ENCODE results near the gene RALY. TPM values are rescaled to one million over a fixed set of nuclear protein-coding genes. Genes with fewer than 3 reads are reported as not detected.

Gene RALY
- total RNA-seq, 2 donors from 2014 or later = 74.2 to 86.4 TPM

DNA sequence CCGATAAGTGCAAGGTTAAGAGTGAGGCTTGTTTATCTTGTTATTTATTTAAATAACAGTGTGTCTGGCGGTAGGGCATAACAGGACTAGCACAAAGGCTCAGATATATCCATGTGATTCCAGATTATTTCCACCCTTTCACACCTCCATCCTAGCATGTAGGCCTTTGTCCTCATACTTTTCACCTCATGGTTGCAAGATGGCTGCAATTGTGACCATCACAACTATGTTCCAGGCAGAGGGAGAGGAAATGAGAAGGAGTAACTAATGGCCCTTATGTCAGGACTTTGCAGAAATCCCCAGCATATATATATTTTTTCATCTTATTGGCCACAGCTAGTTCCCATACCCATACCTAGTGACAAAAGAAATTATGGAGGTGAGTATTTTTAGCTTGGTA, 23.5 kb upstream of the RALY start:
- Histone ChIP-seq H3K27ac (no peak overlapping the region), H3K4me1 (no peaks in the 10 kb centered on the region)

DNA sequence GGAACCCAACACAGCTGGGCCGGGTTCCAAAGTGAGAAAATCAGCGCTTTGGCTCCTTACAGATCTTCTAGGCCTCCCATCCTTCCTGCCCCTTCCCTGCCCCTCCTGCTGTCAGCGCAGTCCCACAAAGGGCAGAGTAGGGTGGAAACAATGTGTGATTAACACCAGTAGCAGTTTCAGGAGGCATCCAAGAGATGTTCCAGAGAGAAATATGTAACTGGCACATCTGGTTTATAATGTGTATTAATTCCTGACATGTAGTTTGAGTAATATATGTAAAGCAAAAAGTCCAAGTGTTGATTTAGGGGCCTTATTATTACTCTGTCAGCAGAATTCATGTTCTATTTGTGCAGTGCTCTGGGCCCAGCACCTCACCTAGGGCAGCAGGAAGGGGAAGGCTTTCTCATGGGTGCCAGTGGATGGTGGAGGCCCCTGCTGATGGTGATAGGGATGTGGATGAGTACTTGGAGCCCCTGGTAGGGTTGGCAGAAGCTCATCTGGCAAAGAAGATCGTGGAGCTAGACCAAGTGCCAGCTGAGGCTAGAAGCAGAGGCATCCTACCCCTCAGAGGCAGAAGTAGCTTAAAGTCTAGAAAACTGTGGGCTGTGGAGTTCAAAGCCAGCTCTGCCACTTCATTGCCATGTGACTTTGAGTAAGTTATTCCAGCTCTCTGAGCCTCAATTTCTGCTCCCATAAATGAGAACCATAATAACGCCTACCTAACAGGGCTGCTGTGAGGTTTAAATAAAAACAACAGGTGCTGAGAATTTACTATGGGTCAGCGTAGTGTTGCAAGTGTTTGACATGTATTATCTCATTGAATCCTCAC, 22.4 kb upstream of the RALY start:
- H3K27ac ChIP-seq = no peak overlapping the region
- TF ChIP-seq, protein P1, sequence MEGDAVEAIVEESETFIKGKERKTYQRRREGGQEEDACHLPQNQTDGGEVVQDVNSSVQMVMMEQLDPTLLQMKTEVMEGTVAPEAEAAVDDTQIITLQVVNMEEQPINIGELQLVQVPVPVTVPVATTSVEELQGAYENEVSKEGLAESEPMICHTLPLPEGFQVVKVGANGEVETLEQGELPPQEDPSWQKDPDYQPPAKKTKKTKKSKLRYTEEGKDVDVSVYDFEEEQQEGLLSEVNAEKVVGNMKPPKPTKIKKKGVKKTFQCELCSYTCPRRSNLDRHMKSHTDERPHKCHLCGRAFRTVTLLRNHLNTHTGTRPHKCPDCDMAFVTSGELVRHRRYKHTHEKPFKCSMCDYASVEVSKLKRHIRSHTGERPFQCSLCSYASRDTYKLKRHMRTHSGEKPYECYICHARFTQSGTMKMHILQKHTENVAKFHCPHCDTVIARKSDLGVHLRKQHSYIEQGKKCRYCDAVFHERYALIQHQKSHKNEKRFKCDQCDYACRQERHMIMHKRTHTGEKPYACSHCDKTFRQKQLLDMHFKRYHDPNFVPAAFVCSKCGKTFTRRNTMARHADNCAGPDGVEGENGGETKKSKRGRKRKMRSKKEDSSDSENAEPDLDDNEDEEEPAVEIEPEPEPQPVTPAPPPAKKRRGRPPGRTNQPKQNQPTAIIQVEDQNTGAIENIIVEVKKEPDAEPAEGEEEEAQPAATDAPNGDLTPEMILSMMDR (IDR thresholded peaks at IDR 0.05) = no peak
- no peak overlapping the region for H3K4me3 ChIP-seq
- H3K9me3 ChIP-seq = no peaks in the 10 kb centered on the region
- no peaks in the 10 kb centered on the region for H3K27me3 ChIP-seq
- no peaks in the 10 kb centered on the region for H3K4me1 ChIP-seq
- no peak for DNase-seq (ENCODE audit: low spot score)
- H3K36me3 ChIP-seq = no peaks in the 10 kb centered on the region

More for the DNA sequence above, 23.5 kb upstream of the RALY start:
- no peak overlapping the region for H3K4me3 ChIP-seq
- H3K36me3 ChIP-seq = no peaks in the 10 kb centered on the region
- TF ChIP-seq, protein P1 (IDR thresholded peaks at IDR 0.05) = no peak
- no peak for DNase-seq (ENCODE audit: low spot score)
- H3K9me3 ChIP-seq = no peaks in the 10 kb centered on the region
- H3K27me3 ChIP-seq = no peaks in the 10 kb centered on the region

DNA sequence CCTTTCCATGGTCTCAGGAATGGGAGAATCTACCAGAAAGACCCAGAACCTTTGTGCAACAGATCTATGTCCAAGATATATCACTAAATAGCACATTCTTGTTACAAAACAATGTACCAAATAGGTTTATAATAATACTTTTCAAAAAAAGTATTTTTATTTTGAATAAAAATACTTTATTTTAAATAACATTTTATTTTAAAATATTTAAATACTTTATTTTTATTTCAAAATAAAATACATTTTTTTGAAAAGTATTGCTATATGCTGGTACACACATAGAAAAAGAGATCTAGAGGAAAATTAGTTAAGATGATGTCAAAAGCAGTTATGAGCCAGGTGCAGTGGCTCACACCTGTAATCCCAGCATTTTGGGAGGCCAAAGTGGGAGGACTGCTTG, 16.8 kb upstream of the RALY start:
- no peaks in the 10 kb centered on the region for H3K4me1 ChIP-seq
- DNase-seq (ENCODE audit: low spot score) = no peak
- H3K4me3 ChIP-seq = no peak overlapping the region
- H3K27me3 ChIP-seq = no peaks in the 10 kb centered on the region
- peaks cover 0 to 4% of the 10 kb centered on the region in 2 donors for H3K9me3 ChIP-seq
- TF ChIP-seq, protein P1 (IDR thresholded peaks at IDR 0.05) = no peak
- no peak overlapping the region for H3K27ac ChIP-seq
- H3K36me3 ChIP-seq = no peaks in the 10 kb centered on the region

DNA sequence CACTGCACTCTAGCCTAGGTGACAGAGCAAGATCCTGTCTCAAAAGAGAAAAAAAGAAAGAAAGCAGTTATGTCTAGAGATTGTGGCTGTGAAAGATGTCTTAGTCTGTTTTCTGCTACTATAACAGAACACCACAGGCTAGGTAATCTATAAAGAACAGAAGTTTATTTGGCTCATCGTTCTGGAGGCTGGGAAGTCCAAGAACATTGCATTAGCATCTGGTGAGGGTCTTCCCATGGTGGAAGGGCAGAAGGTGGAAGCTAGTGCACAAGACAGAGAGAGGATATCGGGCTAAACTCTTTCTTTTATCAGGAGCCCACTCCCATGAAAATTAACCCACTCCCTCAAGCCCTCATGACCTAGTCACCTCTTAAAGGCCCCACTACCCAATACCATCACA, 16.2 kb upstream of the RALY start:
- peaks cover 0 to 4% of the 10 kb centered on the region in 2 donors for H3K9me3 ChIP-seq
- no peaks in the 10 kb centered on the region for H3K4me1 ChIP-seq
- no peaks in the 10 kb centered on the region for H3K27me3 ChIP-seq
- no peak overlapping the region for H3K27ac ChIP-seq
- H3K4me3 ChIP-seq = no peak overlapping the region
- TF ChIP-seq, protein P1 (IDR thresholded peaks at IDR 0.05) = no peak
- no peaks in the 10 kb centered on the region for H3K36me3 ChIP-seq
- no peak for DNase-seq (ENCODE audit: low spot score)

DNA sequence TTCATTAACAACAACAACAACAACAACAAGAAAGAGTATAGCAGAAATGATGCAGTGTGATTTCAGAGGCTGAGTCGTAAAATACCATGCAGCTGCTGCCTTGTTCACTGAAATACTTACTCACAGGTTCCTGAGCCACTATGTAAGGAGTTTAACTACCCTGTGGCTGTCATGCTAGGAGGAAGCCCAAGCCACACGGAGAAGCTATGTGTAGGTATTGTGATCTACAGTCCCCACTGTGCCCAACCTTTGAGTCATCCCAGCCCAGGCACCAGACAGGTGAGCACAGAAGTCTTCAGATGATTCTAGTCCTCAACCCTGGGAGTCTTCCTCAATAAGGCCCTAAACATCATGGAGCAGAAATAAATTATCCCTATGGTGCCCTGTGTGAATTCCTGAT, 14.6 kb upstream of the RALY start:
- DNase-seq (ENCODE audit: low spot score) = no peak
- H3K27me3 ChIP-seq = no peaks in the 10 kb centered on the region
- no peak overlapping the region for H3K27ac ChIP-seq
- no peaks in the 10 kb centered on the region for H3K36me3 ChIP-seq
- H3K4me1 ChIP-seq = no peaks in the 10 kb centered on the region
- H3K4me3 ChIP-seq = no peak overlapping the region
- TF ChIP-seq, protein P1 (IDR thresholded peaks at IDR 0.05) = no peak
- peaks cover 0 to 4% of the 10 kb centered on the region in 2 donors for H3K9me3 ChIP-seq
